GM21723 (cell line): ENCODE results near the gene USP22.

Experiments used
- ATAC-seq: cut with Tn5 transposase; IDR thresholded peaks from one replicate; pipeline ENCODE4 v1.9.1; 2021; ENCODE audit warnings: mild to moderate bottlenecking, moderate library complexity; ENCODE audit not compliant: unreplicated experiment

Gene USP22

DNA sequence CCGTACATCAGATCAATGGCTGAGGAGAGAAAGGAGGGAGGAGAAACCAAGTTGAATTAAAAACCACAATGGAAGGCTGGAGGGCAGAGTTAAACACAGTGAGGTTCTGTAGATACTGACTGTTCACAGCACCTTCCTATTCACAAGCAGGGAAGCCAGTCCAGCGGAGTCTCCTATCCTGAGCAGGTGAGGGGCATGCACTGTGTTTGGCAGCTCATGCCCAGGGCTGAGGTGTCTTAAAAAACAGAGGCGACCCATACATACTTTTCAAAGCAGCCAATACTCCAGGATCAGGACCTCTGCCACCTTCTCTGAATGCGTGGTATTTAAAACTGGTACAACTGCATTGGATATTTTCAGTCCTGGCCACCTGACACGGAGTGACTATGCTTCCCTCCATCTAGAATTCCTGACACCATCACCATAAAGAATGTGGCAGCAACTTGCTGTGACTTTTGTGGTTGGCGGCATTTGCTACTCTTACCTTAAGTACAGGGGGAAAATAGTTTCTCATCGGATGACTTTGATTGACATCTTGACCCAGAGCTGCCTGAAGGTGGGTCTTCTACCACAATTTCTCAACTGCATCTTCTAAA, 21.5 kb downstream of the USP22 start:
- no peak for ATAC-seq

DNA sequence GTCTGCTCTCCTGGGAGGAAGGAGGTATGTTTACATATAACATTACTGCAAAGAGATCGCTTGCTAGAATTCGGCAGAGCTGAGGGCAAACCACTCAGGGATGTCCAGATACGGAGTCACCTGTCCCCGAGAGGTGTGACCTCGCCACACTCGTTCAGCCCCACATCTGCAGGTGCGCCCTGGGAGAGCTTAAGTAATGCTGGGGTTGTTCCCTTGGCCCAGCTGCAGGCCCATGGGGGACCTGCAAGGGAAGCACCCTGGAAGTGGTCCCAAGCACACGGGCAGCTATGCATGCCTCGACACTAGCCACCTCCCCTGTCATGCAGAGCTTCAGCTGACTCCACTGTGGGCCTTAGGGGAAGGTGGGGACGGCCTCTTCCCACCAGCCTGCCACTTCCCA, 22.2 kb downstream of the USP22 start:
- no peak for ATAC-seq

DNA sequence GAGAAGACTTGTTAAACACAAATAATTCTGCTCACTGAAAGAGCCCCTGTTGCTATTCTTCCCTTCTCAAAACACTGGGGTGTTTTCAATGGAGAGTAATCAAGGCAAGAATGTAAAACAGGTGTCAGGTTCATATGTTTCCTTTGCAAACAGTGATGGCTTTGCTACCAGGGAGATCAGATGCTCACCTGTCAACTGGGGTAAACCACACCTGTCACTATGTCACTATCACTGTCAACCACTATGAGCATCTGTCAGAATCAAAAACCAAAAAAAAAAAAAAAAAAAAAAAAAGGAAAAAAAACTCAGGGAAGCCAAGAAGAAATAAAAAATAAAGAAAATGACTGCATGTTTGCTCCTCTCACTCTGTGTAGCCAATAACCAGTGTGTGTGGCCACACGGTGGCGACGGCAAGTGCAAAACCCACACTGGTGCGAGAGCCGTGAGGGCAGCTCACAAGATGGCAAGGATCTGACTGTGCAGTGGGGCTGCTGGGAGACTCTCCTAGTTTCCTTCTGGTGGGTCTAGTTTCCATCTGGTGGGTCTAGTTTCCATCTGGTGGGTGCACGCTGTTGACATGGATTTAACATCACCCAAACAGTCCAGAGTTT, 22.7 kb downstream of the USP22 start:
- no peak for ATAC-seq

DNA sequence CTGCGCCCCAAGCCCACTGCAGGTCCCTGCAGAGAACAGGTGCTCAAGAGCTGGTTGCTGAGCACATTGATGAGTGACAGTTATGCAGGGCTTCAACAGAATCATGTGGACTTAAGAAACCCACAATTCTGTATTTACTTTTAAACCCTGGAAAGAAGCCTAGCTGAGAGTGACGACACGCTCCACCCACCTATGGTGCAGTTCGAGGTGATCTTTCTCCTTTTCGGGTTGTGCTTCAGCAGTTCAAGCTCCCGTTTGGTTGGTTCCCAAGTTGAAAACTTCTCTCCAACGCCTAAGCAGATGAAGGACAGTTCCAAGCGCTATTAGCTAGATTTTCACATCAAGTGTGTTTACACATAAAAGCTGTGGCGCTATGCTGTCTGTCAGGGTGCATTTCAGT, 23.9 kb downstream of the USP22 start:
- no peak for ATAC-seq

DNA sequence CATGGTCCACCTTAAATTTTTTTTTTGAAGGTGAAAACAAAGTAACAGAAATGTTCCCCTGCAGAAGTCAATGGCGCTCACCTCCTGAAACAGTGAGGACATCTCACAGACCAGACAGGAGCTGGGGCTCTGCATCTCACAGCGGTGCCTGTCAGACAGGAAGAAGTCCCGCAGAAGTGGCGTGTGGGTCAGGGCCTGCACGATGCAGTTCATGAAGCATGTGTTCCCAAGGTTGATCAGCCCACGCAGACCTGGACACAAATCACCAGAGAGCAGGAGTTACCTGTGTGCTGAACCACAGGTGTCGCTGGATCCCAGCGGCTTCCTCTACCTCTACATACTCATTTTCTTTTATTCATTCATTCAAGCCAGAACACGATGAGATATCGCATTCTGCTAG, 24.9 kb downstream of the USP22 start:
- no peak for ATAC-seq

DNA sequence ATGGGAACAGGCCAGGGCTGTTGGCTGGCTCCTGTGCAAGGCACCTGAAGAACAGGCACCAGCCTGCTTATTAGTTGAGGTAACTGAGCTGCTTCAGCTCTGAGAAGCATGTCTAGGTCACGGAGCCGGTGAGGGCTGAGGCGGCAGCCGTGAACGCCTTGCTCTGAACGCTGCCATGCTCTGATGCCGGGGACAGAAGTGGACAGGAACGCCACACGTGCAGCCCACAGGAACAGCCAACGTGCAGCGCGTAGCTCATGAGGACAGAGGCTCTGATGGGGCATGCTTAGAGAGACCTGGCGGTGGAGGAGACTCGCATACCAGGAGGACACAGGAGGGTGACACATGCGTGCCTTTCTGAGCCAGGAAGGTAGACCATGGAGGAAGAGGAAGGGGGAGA, 25.6 kb downstream of the USP22 start:
- no peak for ATAC-seq

DNA sequence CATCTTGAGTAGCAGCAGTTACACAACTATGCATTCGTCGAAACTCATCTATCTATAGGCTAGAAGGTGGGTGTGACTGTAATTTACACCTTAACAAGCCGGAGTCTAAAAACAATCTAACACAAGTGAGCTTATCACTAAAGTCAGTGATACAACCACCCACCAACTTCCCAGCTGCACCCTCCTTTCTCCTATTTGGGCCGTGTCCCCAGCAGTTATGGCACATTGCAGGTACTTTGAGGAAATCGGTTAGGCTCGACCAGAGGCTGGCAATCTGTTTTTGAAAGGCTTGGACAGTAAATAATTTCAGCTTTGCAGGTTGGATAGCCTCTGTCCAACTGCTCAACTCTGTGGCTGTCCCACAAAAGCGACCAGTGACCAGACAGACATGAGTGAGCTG, 26.0 kb downstream of the USP22 start:
- no peak for ATAC-seq

DNA sequence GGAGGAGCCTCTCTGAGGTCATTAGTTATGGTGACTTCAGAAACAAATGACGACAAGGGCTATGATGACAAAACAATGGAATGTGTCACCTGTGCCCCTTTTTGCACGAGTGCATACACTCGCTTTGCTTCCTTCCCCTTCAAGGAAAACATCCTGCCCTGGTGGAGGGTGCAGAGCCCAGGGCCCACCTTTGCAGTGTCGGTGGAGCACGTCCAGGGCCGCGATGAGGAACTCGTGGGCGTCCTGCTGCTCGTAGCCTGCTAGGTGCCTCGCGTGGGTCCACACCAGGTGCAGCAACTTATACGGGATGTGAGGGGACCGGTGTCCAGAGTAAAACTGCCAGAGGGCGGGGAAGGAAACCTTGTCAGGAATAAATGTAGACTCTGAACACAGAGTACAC, 27.2 kb downstream of the USP22 start:
- ATAC-seq, result no peak

DNA sequence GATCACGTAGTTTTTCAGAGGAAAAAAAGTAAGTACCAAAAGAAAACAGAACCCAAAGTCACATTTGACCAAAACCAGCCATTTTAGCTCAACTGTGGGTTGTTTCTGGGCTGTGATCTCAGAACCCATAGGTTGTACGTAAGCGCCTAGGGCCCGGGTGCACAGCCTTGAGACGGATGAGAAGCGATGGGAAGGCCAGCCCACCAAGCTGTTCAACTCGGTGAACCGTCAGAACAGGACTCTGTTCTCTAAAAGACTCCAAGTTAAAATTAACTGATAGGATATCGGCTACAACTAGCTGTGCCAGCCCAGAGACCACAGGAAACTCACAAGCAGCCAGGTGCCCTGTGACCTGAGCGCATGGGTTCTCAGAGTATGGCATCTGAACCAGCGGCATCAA, 28.3 kb downstream of the USP22 start:
- no peak for ATAC-seq

DNA sequence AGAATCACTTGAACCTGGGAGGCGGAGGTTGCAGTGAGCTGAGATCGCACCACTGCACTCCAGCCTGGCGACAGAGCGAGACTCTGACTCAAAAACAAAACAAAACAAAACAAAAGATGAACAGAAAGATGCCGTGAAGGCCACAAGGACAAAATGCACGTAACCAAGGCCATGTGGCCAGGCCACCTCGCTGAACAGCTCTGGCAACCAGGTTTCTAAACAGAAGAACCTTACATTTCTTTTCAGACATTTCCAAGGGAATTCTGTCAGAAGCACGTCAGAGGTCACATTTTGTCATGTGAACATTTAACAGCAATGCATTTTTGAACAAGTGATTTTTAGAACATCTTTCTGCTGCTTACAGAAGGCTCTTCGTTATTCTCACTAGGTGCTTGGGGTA, 28.8 kb downstream of the USP22 start:
- no peak for ATAC-seq

DNA sequence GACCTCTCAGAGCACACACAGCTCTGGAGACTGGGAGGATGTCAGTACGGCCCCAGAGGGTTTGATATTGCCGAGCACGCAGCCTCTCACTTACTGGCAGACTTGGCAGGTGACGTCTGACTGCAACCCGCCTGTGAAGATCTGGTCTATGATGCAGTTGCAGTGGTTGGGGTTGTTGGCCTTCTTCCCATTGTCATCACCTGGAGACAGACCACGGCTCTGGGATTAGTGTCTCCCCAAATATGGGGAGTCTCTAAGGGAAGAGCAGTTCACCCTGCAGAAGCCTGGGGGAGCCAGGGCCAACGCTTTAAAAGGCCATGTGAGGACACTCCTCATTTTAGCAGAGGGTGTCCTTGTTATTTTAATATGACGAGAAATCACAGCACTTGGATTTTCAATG, 30.1 kb downstream of the USP22 start:
- no peak for ATAC-seq

DNA sequence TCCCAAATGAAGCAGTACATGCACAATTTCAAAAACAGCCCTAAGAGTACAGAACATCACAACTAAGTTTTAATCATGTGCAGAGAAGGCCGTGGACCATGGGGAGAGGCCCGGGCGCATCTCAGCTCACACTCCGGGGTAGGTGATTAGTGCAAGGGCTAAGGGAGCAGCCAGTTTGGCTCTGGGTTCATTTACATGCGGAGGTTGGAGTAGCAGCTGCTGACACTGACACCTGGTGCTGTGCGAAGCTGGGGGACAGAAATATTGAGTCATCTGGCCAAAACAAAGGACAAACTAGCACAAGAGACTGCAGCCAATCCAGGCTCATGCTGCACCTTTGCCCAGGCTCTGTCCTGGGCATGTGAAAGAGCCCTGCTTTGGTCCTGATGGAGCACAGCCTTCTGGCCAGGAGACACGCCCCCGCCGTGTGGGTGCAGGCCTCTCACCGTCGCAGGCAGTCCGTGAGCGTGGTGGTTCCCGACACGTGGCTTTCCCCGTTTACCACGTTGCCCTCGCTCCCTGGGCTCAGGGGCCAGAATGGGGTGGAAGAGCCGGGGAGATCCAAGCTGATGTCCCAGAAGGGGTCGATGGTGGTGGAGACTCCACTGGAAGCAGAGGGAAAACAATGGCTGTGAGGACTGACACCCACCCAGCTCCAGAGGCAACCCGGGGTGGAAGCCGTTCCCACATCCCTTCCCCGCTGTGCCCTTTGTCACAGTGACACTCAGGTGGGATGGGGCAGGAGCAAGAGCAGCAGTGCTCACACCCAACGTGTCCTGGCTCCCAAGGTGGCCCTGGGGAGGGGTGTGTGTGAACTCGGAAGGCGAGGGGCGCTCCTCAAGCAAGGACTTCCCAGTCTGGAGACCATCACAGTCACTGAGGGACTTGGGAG, 31.9 kb downstream of the USP22 start:
- no peak for ATAC-seq

DNA sequence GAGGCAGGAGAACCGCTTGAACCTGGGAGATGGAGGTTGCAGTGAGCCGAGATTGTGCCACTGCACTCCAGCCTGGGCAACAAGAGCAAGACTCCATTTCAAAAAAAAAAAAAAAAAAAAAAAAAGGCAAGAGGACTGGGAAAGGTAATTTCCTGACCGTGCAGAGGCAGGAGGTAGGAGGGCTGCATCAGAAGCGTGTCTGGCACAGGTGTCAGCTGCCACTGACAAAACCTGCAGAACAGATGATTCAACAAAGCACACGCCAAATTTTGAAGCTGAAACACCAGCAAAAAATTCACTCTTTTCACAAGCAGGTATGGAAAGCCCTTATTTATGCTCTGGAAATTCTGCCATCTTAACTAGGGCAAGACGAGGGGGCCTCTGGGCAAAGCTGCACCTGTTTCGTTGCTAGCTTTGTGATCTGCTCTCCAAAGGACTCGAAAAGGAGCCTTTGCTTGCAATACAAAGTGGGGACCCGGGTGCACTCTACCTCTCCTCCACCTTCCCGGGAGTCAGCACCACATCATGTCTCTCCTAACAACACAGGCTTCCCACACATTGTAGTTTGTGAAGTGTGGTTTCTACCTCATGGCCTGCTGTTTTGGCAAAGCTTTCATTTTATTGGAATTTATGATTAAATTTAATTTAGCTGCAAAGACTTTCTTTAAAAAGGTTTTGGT, 33.7 kb downstream of the USP22 start:
- ATAC-seq, result no peak

DNA sequence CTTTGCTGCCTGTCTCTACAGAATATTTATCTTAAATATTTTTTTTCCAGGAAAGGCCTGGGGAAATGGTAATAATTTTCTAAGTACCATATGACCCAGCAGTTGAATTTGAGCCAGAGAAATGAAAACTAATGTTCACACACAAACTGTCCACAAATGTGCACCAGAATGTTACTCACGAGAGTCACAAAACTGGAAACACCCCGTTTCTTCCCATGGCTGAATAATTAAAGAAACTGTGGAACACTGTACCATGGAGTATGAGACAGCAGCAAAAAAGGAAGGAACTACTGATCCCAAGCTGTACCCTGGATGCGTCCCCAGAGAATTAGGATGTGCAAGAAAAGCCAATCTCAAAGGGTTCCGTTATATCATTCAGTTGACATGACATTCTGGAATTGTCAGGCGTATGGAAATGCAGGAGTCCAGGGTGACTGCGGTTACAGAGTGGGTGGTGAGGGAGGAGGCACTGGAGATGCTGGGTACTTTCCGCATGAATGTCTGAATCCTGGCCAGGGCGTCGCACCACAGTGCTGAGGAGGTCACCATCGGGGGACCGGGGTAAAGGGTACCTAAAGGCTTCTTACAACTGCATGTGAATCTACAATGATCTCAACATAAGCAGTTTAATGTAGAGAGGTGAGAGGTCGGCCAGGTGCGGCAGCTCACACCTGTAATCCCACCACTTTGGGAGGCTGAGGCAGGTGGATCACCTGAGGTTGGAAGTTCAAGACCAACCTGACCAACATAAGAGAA, 34.5 kb downstream of the USP22 start:
- no peak for ATAC-seq

DNA sequence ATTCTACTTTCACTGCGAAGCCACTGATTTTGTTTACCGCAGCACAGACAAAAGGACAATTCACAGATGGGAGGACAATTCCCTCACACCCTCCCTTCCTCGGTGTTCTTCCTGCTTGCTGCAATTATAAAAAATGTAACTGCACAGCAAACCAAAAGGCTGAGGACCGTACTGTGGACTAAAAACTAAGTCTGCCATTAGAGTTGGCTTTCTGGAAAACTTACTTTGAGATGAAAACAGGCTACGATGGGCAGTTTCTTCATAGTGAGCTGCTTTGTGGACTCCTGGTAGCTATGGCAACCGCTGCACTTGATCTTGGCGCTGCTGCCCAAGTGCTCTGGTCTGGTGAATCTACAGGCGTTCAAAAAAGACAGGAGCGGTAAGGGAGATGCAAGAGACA, 35.2 kb downstream of the USP22 start:
- no peak for ATAC-seq

DNA sequence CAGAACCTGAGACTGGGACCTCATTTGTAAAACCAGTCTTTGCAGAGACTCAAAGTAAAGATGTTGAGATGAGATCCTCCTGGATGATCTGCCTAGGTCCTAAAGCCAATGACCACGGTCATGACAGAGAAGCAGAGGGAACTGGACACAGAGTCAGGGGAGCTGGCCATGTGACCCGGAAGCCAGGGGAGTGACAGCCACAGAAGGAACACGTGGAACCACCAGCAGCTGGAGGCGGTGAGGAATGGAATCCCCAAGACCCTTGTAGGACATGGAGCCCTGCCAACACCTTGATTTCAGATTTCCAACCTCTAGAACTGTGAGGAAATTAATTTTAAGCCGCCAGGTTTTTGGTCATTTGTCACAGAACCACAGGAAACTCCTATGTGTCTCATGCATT, 37.0 kb downstream of the USP22 start:
- no peak for ATAC-seq

DNA sequence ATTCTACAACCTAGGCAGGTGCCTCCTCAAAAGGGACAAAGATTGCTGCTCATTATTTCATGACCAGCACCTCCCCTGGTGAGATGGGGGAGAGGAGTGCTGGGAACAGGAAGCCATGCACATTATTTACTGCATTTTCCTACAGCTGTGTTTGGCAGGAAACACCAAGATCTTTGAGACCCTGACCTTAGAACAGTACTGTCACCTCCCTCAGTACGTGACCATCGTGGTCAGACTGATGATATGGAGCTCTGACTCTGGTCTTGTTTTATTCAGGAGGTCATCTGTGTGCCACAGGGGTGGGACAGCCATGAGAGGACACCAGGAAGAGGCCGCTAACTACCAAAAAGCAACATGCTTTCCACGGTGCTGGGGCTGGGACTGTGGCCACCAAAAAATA, 37.4 kb downstream of the USP22 start:
- ATAC-seq, result no peak

DNA sequence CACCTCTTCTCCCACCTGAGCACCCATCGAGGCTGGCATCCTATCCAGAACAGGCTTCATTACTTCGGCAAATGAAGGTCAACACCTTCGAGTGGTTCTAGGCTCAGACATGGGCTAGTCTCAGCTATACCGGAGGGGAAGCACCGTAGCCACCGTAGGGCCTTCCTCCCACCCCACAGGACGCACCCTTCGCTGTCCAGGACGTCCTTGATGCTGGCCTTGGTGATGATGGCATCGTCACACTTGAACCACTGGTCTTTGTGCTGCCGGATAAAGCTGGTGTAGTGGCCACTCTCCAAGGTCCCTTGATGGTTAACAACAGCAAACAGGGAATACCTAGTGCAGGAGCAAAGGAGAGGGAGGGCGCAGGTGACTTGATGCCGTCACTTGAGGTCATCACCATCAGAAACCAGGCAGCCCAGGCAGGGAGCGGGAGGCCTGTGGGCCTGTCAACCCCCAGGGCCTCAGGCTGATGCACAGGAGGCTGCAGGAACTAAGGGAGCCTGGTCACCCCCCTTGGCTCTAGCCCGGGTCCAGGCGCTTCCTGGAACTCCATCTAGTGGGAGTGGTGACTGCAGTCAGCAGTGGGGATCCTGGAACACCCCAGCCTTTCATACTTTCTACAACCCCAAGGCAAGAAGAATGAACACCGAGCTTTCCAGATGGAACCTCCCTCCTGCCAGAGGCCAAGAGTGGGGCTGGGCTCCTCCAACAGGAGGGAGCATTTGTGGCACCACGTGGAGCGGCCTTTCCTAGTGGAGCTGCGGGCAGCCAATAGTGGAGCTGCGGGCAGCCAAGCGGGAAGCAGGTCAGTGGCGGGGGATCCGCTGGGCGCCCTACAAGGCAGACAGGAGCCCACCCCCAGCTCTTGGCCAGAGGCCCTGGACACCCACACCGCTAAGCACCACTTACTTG, 38.5 kb downstream of the USP22 start:
- ATAC-seq, result no peak

DNA sequence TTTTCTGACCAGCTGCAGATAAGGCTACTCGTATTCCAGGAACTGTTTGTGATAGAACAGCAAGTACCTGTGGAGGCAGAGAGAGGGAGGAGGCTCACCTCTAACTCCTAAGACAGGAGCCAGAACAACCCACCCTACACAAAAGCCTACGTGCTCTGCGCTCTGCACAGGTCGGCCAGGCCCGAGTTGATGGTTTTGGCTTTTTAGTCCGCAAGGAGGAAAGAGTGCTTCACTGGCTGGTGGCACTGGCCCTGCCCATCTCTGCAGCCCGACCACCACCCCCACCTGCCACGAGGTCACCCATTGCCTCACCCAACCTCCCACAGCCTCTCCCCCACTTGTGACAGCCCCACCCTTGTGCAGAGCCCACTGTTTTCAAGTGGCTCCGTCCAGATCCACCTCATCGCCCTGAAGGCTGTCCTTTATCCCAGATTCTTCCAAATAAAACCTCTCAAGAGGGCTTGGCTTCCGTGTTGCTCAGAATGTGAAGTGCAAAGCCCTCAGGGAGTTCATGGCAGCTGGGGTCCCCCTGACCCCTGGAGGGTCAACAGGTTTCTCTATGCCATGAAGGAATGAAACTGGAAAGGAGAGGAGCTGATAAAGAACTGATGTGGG, 39.7 kb downstream of the USP22 start:
- ATAC-seq, result no peak
